NCI-H345 treated with DMSO at 0.1 percent for 48 hours (cell line): ENCODE results near the gene POLR1B.
"Not testable (repeated sequence)": the region's sequence is repeated elsewhere in the genome, so short reads cannot be mapped to it uniquely, and the experiment has no call there.

Source experiments
- DNase-seq: peaks from one replicate; lab custom pipeline; 2025; ENCODE audit not compliant: unreplicated experiment; lab: John Stamatoyannopoulos, UW

Gene POLR1B

DNA sequence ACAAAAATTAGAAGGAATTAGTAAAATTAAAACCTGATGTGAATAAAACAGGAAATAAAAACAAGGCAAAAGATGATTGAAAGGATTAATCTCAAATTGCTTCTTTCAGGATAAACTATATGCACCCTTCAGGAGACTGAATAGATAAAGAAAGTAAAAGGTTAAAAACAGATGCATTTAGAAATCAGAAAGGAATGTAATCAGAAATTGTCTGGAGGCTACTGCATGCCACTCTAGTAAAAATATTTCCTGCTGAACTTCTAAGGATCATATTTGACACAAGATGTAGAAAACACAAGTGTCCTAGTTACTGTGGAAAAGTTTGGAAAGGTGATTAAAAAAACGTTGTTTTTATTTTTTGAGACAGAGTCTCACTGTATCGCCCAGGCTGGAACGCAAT, 58.4 kb downstream of the POLR1B start:
- no peak for DNase-seq

DNA sequence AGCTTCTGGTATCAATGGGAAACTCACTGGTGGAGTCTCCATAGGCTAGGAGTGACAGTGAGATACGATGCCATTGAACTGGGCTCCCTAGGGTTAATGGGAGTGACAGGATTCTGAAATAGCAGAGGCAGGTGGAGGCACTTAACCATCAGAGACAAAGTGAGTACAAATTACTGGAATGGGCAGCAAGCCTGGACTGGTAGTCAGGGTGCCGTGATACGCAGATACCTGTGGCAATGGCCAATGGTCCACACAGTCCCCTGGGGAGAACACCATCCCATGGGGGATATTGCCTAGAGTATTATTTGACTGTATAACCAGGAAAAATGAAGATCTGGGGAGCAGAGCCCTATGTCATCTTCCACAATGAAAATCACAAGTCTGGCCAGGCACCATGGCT, 59.5 kb downstream of the POLR1B start:
- DNase-seq, result no peak

DNA sequence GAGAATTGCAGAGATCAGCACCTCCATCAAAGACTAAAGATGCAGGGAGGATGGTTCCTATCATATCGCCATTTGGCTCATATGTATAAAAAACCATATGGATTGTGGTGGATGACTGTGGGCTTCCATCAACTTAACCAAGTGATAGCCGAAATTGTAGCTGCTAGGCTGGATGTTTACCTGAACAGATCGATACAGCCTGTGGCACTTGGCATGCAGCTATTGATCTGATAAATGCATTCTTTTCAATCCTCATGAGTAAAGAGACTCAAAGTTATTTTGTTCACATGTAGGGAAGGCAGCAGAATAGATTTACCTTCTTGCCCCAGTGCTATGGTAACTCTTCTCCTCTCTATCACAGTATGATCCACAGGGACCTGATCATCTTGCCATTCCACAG, 60.7 kb downstream of the POLR1B start:
- DNase-seq, result no peak

DNA sequence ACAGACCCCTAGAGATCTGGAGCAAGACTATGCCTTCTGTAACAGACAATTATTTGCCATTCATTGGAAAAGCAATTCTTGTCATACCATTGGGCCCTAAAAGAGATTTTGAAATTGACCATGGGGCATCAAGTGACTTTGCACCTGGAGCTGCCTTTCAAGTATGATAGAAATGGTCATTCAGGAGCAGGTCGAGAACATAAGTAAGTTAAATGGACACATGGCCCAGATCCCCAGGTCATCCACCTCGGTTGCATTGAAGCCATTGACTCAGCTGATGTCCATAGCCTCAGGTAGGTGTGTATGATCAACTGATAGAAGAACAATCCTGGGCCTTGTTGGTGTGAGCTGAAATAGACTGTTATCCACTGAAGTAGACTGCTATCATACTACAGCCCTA, 61.5 kb downstream of the POLR1B start:
- no peak for DNase-seq

DNA sequence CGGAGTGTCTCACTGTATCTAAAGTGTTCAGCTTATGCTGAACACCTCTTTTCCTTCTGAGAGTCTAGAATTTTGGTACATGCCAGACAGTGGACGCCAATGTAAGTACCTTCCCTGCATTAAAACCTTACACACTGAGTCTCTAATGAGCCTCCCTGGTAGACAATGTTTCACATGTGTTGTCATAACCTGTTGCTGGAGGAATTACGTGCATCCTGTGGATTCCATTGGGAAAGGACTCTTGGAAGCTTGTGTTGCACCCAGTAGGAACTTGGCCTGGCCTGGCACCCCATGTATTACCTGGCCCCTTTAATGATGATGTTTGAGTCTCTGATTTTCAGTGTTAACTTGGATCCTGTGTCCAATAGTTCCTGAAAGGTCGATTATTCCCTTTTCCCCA, 62.7 kb downstream of the POLR1B start:
- no peak for DNase-seq

DNA sequence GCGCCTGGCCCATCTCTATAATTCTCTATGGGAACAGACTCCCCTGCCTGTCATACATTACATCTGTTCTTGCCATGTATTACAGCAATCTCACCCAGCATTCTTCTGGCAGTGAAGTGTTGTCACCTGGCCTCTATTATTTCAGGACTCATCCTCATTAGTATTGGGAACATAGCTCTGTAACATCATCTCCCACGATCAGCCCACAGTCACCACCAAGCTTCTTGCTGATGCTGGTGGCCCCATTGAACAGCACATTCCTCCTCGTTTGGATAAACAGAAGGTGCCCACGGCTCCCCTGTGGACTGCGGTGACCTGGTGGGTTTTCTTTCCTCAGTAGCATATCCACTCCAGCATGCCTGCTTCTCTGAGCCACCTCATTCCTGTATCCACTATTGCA, 63.7 kb downstream of the POLR1B start:
- DNase-seq, result no peak

DNA sequence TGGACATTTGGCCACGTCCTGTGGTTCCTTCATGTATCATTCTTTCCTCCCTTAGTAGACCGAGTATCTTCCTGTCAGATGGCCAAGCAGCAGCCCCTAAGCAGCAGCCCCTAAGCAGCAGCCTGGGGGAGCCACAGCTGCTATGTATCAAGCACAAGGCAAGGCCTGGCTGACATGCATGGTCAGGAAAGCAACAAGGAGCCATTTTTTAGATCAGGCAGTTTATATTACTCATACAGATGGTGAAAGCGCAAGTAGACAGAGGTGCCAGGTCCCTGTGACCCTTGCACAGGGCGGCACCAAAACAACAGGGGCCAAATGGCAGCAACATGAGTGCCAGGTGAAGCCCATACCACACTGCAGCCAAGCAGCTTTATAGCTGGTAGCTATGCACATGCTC, 64.3 kb downstream of the POLR1B start:
- DNase-seq, result no peak

DNA sequence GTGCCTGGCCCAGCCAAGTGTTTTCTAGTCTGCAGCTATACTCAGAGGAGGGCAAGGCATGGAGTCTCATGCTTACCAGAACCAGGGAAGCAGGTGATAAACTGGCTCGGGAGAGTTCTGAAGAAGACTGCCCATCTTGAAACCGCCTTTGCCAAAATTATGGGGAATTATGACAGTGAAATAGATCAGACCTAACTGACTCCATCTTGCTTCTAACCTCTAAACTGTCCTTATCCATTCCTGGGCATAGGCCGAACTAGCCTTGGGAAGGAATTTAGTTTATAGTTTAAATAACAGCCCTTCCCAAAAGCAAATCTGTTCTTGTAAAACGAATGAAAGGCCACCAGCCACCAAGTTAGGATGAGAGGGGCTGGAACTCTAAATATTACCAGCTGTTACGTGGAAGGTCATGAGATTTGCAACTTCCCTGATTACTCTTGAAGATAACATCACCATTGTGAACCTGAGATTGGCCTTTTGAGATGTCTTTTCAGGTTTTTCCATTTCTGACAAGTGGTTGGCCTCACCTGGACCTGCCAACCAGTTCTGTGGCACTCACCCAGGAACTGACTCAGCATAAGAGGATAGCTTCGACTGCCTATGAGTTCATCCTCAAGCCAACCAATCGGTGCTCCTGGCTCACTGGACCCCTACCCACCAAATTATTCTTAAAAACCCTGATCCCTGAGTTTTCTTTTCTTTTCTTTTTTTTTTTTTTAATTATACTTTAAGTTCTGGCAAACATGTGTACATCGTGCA, 65.6 kb downstream of the POLR1B start:
- DNase-seq, result no peak

DNA sequence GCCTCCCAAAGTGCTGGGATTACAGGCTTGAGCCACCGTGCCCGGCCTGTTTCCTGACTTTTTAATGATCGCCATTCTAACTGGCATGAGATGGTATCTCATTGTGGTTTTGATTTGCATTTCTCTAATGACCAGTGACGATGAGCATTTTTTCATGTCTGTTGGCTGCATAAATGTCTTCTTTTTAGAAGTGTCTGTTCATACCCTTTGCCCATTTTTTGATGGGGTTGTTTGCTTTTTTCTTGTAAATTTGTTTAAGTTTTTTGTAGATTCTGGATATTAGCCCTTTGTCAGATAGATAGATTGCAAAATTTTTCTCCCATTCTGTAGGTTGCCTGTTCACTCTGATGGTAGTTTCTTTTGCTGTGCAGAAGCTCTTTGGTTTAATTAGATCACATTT, 67.1 kb downstream of the POLR1B start:
- not testable (repeated sequence) for DNase-seq

DNA sequence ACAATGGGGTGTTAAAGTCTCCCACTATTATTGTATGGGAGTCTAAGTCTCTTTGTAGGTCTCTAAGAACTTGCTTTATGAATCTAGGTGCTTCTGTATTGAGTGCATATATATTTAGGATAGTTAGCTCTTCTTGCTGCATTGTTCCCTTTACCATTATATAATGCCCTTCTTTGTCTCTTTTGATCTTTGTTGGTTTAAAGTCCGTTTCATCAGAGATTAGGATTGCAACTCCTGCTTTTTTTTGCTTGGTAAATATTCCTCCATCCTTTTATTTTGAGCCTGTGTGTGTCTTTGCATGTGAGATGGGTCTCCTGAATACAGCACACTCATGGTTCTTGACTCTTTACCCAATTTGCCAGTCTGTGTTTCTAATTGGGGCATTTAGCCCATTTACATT, 70.0 kb downstream of the POLR1B start:
- not testable (repeated sequence) for DNase-seq

DNA sequence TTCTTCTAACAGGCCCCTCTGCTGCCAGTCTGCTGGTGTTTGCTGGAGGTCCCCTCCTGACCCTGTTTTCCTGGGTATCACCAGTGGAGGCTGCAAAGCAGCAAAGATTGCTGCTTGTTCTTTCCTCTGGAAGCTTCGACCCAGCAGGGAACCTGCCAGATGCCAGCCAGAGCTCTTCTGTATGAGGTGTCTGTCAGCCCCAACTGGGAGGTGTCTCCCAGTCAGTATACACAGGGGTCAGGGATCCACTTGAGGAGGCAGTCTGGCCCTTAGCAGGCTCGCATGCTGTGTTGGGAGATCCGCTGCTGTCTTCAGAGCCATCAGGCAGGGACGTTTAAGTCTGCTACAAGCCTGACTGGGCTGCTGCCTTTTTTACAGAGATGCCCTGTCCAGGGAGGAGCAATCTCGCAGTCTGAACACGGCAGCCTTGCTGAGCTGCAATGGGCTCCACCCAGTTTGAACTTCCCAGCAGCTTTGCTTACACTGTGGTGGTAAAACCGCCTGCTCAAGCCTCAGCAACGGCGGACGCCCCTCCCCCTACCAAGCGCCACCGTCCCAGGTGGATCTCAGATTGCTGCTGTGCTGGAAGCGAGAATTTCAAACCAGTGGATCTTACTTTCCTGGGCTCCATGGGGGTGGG, 72.1 kb downstream of the POLR1B start:
- DNase-seq, result no peak

DNA sequence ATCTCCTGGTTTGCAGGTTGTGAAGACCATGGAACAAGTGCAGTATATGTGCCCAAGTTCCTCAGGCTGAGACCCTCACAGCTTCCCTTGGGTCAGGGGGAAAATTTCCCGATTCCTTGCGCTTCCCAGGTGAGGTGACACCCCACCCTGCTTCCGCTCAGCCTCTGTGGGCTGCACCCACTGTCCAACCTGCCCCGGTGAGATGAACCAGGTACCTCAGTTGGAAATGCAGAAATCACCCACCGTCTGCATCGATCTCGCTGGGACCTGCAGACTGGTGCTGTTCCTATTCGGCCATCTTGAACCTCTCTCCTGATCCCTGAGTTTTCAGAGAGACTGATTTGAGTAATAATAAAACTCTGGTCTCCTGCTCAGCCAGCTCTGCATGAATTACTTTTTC, 72.8 kb downstream of the POLR1B start:
- no peak for DNase-seq

DNA sequence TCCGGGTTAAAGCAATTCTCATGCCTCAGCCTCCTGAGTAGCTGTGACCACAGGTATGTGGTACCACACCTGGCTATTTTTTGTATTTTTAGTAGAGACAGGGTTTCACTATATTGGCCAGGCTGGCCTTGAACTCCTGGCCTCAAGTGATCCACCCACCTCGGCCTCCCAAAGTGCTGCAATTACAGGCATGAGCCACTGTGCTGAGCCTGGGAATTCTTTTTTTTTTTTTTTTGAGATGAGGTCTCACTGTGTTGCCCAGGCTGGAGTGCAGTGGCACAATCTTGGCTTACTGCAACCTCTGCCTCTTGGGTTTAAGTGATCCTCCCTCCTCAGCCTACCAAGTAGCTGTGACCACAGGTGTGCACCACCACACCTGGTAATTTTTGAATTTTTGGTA, 73.5 kb downstream of the POLR1B start:
- DNase-seq, result not testable (repeated sequence)

DNA sequence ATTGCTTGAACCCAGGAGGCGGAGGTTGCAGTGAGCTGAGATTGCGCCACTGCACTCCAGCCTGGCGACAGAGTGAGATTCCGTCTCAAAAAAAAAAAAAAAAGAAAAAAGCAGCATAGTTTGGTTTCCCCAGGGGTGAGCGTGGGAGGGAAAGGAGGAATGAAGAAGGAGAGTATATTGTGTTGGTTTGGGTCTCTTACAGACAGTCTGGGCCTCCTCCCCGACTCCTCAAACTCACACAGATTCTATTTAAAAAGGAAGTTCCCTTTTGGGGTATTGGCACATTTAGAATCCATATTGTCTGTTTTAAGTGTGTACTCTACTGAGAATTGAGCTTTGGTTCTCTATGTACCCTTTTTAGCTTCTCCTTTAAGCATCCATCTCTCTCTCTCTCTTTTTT, 76.1 kb downstream of the POLR1B start:
- DNase-seq, result no peak

DNA sequence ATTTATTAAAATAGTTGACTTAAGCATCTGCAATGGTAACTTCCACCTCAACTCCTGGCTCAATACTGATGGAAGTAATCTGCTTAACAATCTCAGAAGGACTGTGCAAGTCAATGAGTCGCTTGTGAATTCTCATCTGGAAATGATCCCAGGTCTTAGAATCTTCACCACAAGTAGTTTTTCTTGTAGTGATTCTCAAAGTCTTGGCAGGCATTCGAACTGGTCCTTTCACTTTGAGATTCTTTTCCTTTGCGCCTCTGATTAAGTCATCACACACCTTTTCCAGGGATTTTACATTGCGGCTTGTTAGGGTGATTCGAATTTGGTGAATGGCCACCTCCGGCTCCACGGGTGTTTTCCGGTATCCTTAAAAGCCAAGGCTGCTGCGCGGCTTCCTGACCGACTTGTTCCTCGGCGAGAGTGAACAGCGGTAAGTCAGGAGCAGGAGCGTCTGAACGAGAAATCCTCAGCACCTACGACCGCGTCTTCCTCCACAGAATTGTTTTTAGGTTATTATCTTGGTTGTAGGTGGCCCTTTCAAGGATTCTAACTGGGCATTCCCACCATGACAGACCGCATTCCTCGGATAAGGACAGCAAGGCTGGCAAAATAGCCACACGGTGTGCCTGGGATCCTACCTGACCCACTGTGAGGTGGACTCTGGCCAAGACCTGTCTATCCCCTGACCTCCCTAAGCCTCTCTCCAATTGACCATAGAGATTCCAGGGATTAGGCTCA, 79.7 kb downstream of the POLR1B start:
- no peak for DNase-seq

DNA sequence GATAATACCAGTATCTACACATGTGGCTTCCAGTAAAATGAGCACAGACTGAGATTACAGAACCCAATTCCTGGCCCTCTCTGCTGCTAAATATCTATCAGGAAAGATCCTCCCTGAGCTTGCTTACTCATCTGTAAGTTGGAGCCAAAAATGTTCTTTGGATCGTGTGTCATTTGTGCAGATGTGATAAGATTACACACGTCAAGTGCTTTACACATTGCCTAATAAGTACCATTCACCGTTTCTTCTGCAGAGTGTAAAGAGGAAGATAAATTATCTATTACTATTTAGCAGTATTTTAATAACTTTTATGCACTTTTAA, 80.2 kb downstream of the POLR1B start:
- no peak for DNase-seq

DNA sequence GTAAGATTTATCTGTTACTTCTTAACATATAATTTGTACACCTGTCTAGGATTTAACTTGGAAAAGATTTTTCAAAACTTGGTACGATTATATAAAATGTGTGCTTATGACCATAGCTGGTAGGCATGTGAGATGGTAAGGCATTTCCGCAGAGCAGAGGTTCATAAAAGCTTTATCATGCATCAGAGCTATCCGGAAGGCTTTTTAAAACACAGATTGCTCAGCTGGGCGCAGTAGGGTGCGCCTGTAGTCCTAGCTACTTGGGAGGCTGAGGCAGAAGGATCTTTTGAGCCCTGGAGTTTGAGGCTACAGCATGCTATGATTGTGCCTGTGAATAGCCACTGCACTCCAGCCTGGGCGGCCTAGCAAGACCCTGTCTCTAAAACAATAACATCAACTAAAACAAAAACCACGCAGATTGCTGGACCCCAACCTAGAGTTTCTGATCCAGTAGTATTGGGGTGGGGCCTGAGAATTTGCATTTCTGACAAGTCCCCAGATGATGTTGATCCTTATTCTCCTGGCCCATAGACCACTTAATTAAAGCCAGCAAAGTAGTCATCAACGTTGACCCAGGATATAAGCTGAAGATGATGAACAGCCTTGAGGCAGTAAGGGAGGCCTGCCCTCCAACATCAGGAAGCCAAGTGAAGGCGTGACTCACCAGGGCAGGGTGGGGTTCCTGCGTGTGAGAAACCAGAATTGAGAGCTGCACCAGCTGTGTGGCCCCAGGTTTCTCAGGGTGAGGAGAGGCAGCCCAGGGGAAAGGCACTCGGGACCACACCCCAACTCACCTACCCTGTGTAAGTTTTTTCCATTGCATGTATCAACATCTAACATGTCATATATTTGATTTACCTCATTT, 81.9 kb downstream of the POLR1B start:
- DNase-seq, result no peak

DNA sequence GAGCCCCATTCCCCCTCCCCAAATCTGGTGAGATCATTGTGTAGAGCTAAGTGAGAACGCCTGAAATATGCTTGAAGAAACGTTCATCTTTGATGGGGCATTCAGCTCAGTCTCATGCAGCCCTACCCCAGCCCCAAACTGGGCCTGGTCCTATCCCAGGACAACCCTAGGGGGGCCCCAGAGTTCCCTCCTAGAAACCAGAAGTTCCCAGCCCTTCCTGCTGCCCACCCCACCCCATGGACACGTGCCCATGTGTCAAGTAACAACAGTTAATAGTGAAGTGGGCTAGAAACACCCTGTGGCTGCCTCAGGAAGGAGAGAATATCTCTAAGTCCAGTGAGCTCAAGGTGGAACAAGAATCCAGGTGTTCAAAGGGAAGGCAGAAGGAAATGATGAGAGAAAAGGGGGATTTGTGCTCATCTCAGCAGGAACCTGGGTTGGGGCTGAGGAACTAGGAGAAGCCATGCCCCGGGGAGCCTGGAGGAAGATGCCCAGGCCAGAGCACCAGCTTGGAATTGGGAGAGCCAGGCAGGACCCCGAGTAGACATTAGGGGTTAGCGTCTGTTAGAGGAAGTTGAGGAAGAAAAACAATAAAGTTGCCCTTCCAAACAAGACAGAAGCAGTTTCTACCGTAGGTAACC, 83.3 kb downstream of the POLR1B start:
- no peak for DNase-seq

DNA sequence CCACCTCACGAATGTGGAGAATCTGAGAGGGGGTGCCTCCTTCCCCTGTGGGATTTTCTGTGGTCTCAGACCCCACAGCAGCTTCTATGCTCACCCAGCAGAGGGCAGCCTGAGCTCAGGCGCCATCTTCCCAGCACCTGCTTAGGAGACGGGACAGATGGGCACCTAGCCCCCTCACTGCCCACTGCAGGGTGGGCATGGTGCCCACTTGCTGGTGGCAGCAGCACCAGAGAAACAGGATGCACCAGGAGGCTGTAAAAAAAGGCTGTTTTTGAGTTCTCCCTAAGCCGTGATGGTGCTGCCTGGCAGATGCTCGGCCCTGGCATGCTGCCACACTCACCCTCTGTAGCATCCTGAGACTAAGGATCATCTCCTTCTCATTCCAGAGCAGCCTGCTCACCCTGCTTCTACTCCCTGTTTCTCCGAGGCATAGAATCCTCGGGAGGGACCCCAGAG, 84.4 kb downstream of the POLR1B start:
- peak; percentile 64 for DNase-seq
